ENCODE measurements around the gene GIPC2. TPM values are rescaled to one million over a fixed set of nuclear protein-coding genes. Genes with fewer than 3 reads are reported as not detected.

Gene GIPC2
- total RNA-seq, 4 donors from 2014 or later, result 14.2 to 40.1 (median 24.1) TPM

DNA sequence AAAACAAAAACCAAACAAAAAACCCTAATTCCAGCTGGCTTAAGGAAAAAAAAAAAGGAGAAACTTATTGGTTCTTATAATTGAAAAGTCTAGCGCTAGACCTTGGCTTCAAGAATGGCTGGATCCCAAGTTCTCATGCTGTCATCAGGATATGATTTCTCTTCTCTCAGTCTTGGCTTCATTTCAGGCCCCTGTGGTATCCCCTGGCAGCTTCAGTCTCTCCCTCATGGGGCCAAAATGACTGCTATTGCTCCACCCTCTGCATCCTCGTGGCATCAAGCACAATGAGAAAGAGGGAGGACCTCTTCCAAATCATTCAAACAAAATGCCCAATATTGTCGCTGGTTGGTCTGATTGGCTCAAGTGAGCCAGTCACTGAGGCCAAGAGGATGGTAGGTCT lies 80.7 kb downstream of the GIPC2 start:
- DNase-seq, result no peak
- H3K36me3 ChIP-seq, result no peaks in the 10 kb centered on the region
- H3K4me3 ChIP-seq, result no peak overlapping the region
- intact Hi-C loops (cut with DNase I; ENCODE audit: low total_unique reads) (no loop called here), in situ Hi-C loops (cut with MboI; ENCODE audit: low pct_ligation_motif_present in 1 of 4, low pct_unique_long_range_greater_than_20kb in 1 of 4, low sequenced_read_pairs in 3 of 4) (no loop called here)
- 86% methylated on average over 3 of the region's 3 CpGs; no CpG with 5 or more reads in 1 of the 2 donors for WGBS, 2 donors (ENCODE audit: low coverage in 1 of 2)
- no peak for TF ChIP-seq POLR2A (IDR thresholded peaks at IDR 0.05)
- TF ChIP-seq CTCF (IDR thresholded peaks at IDR 0.05), result no peak
- no peak for TF ChIP-seq POLR2AphosphoS5 (IDR thresholded peaks at IDR 0.05)
- no peak for TF ChIP-seq EP300 (IDR thresholded peaks at IDR 0.05; ENCODE audit: low read depth)
- no peaks in the 10 kb centered on the region for H3K9me3 ChIP-seq
- no peak overlapping the region for H3K27ac ChIP-seq
- H3K27me3 ChIP-seq, result no peaks in the 10 kb centered on the region
- H3K4me1 ChIP-seq, result no peaks in the 10 kb centered on the region

GRCh38 chr1:78132174-78132947 lies 86.6 kb downstream of the GIPC2 start:
- in situ Hi-C loops (cut with MboI; ENCODE audit: low pct_ligation_motif_present in 1 of 4, low pct_unique_long_range_greater_than_20kb in 1 of 4, low sequenced_read_pairs in 3 of 4) (loop anchor here (5.0 to 10.0 kb wide), 3 partner anchors 472 to 542 kb away; no protein-coding TSS in a partner anchor), intact Hi-C loops (cut with DNase I; ENCODE audit: low total_unique reads) (no loop called here)
- Histone ChIP-seq H3K4me3 (no peak overlapping the region), H3K4me1 (no peaks in the 10 kb centered on the region), H3K27me3 (no peaks in the 10 kb centered on the region), H3K36me3 (no peaks in the 10 kb centered on the region), H3K27ac (no peak overlapping the region), H3K9me3 (no peaks in the 10 kb centered on the region)
- TF ChIP-seq EP300 (IDR thresholded peaks at IDR 0.05; ENCODE audit: low read depth) (no peak), POLR2AphosphoS5 (IDR thresholded peaks at IDR 0.05) (no peak), POLR2A (IDR thresholded peaks at IDR 0.05) (no peak), CTCF (IDR thresholded peaks at IDR 0.05) (no peak)
- 59 to 70% methylated on average over 2 to 3 of the region's 3 CpGs for WGBS, 2 donors (ENCODE audit: low coverage in 1 of 2)
- DNase-seq, result no peak

DNA sequence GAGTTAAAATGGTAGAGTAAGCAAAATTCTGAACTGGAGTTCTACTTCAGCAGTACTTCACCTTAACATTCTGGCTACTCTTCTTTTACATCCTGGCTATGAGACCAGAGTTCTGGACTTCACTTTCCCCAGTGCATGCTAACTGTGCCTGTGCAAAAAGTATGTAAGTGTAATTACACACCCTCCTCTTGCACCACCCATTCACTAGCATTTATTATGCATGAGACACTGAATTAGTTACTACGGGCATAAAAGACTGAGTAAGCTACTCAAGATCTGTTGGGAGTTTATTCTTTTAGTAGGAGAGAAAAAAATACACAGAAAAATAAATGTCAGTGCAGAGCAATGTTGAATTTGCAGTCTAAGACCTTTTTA lies 87.2 kb downstream of the GIPC2 start:
- no peak overlapping the region for H3K4me3 ChIP-seq
- no peaks in the 10 kb centered on the region for H3K36me3 ChIP-seq
- intact Hi-C loops (cut with DNase I; ENCODE audit: low total_unique reads) (no loop called here), in situ Hi-C loops (cut with MboI; ENCODE audit: low pct_ligation_motif_present in 1 of 4, low pct_unique_long_range_greater_than_20kb in 1 of 4, low sequenced_read_pairs in 3 of 4) (loop anchor here (5.0 to 10.0 kb wide), 3 partner anchors 472 to 542 kb away; no protein-coding TSS in a partner anchor)
- 59 to 80% methylated on average over 1 of the region's 1 CpG for WGBS, 2 donors (ENCODE audit: low coverage in 1 of 2)
- no peaks in the 10 kb centered on the region for H3K27me3 ChIP-seq
- no peak for DNase-seq
- H3K4me1 ChIP-seq, result no peaks in the 10 kb centered on the region
- H3K27ac ChIP-seq, result no peak overlapping the region
- TF ChIP-seq POLR2A (IDR thresholded peaks at IDR 0.05) (no peak), CTCF (IDR thresholded peaks at IDR 0.05) (no peak)
- H3K9me3 ChIP-seq, result no peaks in the 10 kb centered on the region

DNA sequence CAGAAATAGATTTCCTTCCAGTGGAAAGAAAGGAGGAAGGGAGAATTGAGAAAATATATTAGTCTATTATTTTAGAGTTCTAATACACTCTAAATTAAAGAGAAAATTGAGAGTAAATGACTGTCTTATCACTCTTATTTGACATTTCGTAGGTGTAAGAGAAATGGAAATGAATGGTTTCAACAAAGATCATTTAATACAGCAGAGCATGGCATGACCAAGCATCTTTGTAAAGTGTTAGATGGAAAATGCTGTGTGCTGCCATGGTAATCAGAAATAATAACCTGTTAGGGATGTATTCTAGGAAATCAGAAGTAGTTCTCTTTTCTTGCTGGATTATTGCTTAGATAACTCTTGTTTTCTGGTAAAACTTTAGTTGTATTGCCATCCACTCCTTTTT lies 90.9 kb downstream of the GIPC2 start:
- no peak overlapping the region for H3K27ac ChIP-seq
- H3K27me3 ChIP-seq, result no peaks in the 10 kb centered on the region
- 85 to 100% methylated on average over 1 of the region's 1 CpG for WGBS, 2 donors (ENCODE audit: low coverage in 1 of 2)
- TF ChIP-seq POLR2A (IDR thresholded peaks at IDR 0.05) (no peak), CTCF (IDR thresholded peaks at IDR 0.05) (no peak), POLR2AphosphoS5 (IDR thresholded peaks at IDR 0.05) (no peak), EP300 (IDR thresholded peaks at IDR 0.05; ENCODE audit: low read depth) (no peak)
- intact Hi-C loops (cut with DNase I; ENCODE audit: low total_unique reads), result no loop called here
- DNase-seq, result no peak
- no peaks in the 10 kb centered on the region for H3K36me3 ChIP-seq
- H3K4me1 ChIP-seq, result peaks cover 0 to under 1% (median under 1%) of the 10 kb centered on the region in 4 donors
- H3K4me3 ChIP-seq, result no peak overlapping the region
- in situ Hi-C loops (cut with MboI; ENCODE audit: low pct_ligation_motif_present in 1 of 4, low pct_unique_long_range_greater_than_20kb in 1 of 4, low sequenced_read_pairs in 3 of 4), result loop anchor here in 3 of 4 donors (10.0 kb wide), 2 partner anchors 468 to 538 kb away; no protein-coding TSS in a partner anchor
- no peaks in the 10 kb centered on the region for H3K9me3 ChIP-seq
